Endothelial cell of umbilical vein (primary cell): ENCODE results near the gene ALDH3B2. TPM values are rescaled to one million over a fixed set of nuclear protein-coding genes. Genes with fewer than 3 reads are reported as not detected.

Experiments used
- BruUV-seq: library from RNA; stranded (reverse); fragments of 400-500 nt; replicated peaks from 2 replicates; lab custom pipeline; 2021; lab: Mats Ljungman, UMichigan
- CTCF ChIA-PET: fragments of 300-600, 350-600 bp; sonication (Branson Sonifier 250); formaldehyde crosslinking; loops from one replicate; lab custom pipeline; 2021; ENCODE audit warnings: antibody characterized with exemption, inconsistent platforms; lab: Charles Lee
- POLR2A ChIA-PET: fragments of 300-600, 350-600 bp; sonication (Branson Sonifier 250); formaldehyde crosslinking; loops from one replicate; lab custom pipeline; 2021; ENCODE audit warnings: antibody characterized with exemption, inconsistent platforms; lab: Charles Lee
- DNase-seq: peaks from one replicate; pipeline ENCODE4 v3.0.0-alpha.2; 2011; ENCODE audit warnings: low read depth, low spot score
- FAIRE-seq: peaks from 2 replicates; lab custom pipeline; 2011; peaks lifted over from hg19 to GRCh38; lab: Jason Lieb, UNC
- H2AFZ ChIP-seq: 2 replicates; pipeline ENCODE4 v1.6.0; 2012; ENCODE audit warnings: low read depth, low read length, control low read depth, inconsistent platforms
- H3K27ac ChIP-seq: 2 replicates; pipeline ENCODE4 v1.5.1; 2011; ENCODE audit warnings: low read depth, mild to moderate bottlenecking, control low read depth, low read length, moderate library complexity; ENCODE audit not compliant: insufficient read depth
- H3K27me3 ChIP-seq, 2 experiments: 2 replicates each; pipeline versions ENCODE4 v1.6.0 to v1.6.1; 2011; ENCODE audit warnings: low read length in 2 of 2, mixed read lengths in 1 of 2; ENCODE audit not compliant: control insufficient read depth in 2 of 2, insufficient read depth in 2 of 2
- H3K36me3 ChIP-seq, 2 experiments: 2 replicates in 1 of 2; 3 replicates in 1 of 2; pipeline ENCODE4 v1.5.1; 2011; ENCODE audit warnings: low read length in 2 of 2, mild to moderate bottlenecking in 1 of 2, moderate library complexity in 1 of 2; ENCODE audit not compliant: control insufficient read depth in 2 of 2, insufficient read depth in 2 of 2; ENCODE audit errors: extremely low read depth in 1 of 2
- H3K4me1 ChIP-seq: 3 replicates; pipeline ENCODE4 v1.5.1; 2011; ENCODE audit warnings: mild to moderate bottlenecking, low read length; ENCODE audit not compliant: control insufficient read depth, insufficient read depth; ENCODE audit errors: extremely low read depth
- H3K4me2 ChIP-seq: 2 replicates; pipeline ENCODE4 v1.6.1; 2011; ENCODE audit warnings: low read length, control low read depth, mixed read lengths; ENCODE audit not compliant: insufficient read depth
- H3K4me3 ChIP-seq, 3 experiments: fragments of 200-600 bp in 1 of 3; sonication (generic), shearing (Covaris generic) in 1 of 3; replicated peaks in 1 of 3; 2 replicates each; pipeline ENCODE4 v1.5.1; 2011 to 2016; ENCODE audit warnings: control low read depth in 3 of 3, low read length in 3 of 3, mild to moderate bottlenecking in 2 of 3, inconsistent platforms in 1 of 3, low read depth in 1 of 3, moderate library complexity in 1 of 3; ENCODE audit not compliant: insufficient read depth in 1 of 3
- H3K79me2 ChIP-seq: 2 replicates; pipeline ENCODE4 v1.6.0; 2012; ENCODE audit warnings: low read length, inconsistent platforms; ENCODE audit not compliant: control insufficient read depth, insufficient read depth
- H3K9ac ChIP-seq: replicated peaks from 2 replicates; pipeline ENCODE3; 2011; ENCODE audit warnings: low read length, control low read depth; ENCODE audit not compliant: insufficient read depth; ENCODE audit errors: extremely low read depth
- H3K9me1 ChIP-seq: replicated peaks from 3 replicates; pipeline ENCODE4 v1.6.0; 2011; ENCODE audit warnings: mild to moderate bottlenecking, low read length; ENCODE audit not compliant: control insufficient read depth, insufficient read depth; ENCODE audit errors: extremely low read depth
- H3K9me3 ChIP-seq: replicated peaks from 2 replicates; pipeline ENCODE4 v1.5.1; 2012; ENCODE audit warnings: low read length, inconsistent platforms; ENCODE audit not compliant: control insufficient read depth, insufficient read depth
- H4K20me1 ChIP-seq: replicated peaks from 2 replicates; pipeline ENCODE3; 2011; ENCODE audit warnings: mild to moderate bottlenecking, low read length; ENCODE audit not compliant: control insufficient read depth, insufficient read depth; ENCODE audit errors: extremely low read depth
- EZH2 ChIP-seq: IDR thresholded peaks from 2 replicates; pipeline ENCODE4 v1.6.1; 2012; ENCODE audit warnings: borderline replicate concordance, low read depth, mild to moderate bottlenecking, moderate library complexity, low read length, inconsistent platforms; ENCODE audit not compliant: severe bottlenecking
- FOS ChIP-seq: IDR thresholded peaks from 2 replicates; pipeline ENCODE4 v1.6.1; 2011; ENCODE audit warnings: mild to moderate bottlenecking, low read length, moderate library complexity, borderline replicate concordance; ENCODE audit not compliant: insufficient read depth
- GATA2 ChIP-seq: IDR thresholded peaks from 2 replicates; pipeline ENCODE4 v1.7.0; 2011; ENCODE audit warnings: low read depth, mild to moderate bottlenecking, moderate library complexity, mixed read lengths, low read length; ENCODE audit not compliant: insufficient read length, insufficient read depth
- JUN ChIP-seq: IDR thresholded peaks from 2 replicates; pipeline ENCODE4 v1.6.1; 2011; ENCODE audit warnings: borderline replicate concordance, low read depth; ENCODE audit not compliant: insufficient read length, insufficient read depth
- MAX ChIP-seq: IDR thresholded peaks from 2 replicates; pipeline ENCODE4 v1.6.1; 2011; ENCODE audit not compliant: insufficient read depth, insufficient read length
- POLR2A ChIP-seq: IDR thresholded peaks from 2 replicates; pipeline ENCODE4 v1.6.1; 2012; ENCODE audit warnings: low read depth, mild to moderate bottlenecking, control low read depth, low read length
- POLR2AphosphoS5 ChIP-seq: IDR thresholded peaks from 2 replicates; pipeline ENCODE4 v1.6.1; 2012; ENCODE audit warnings: low read depth, mild to moderate bottlenecking, control low read depth, low read length, moderate library complexity; ENCODE audit not compliant: insufficient read depth
- dilution Hi-C: fragments of 300-500 bp; cut with MboI; formaldehyde crosslinking; loops from one replicate; pipeline ENCODE4 v1.15.0; 2019; ENCODE audit warnings: low sequenced_read_pairs; ENCODE audit not compliant: extremely low pct_ligation_motif_present
- intact Hi-C: fragments of 100-400 bp; cut with micrococcal nuclease; formaldehyde crosslinking; loops from one replicate; pipeline ENCODE4 v1.10.0; 2022
- polyA plus RNA-seq, 4 experiments: library from polyadenylated mRNA; depleted of rRNA in 3 of 4; stranded (reverse) in 3 of 4; unstranded in 1 of 4; fragments of >200 nt; gene quantifications; 2 replicates each; pipeline versions ENCODE4 v1.2.1 to v1.2.3, GENCODE V29; 2011 to 2012; ENCODE audit warnings: missing spikeins in 1 of 4
- total RNA-seq: library from RNA; stranded (reverse); gene quantifications from 2 replicates; pipeline ENCODE4 v1.2.3, GENCODE V29; 2021
- TF ChIP-seq, protein P1 (sequence below), 2 donors: IDR thresholded peaks; 1 replicate in 1 of 2; 2 replicates in 1 of 2; pipeline ENCODE4 v1.5.1; 2011; ENCODE audit warnings: low read length in 2 of 2, mild to moderate bottlenecking in 2 of 2, moderate library complexity in 2 of 2, control low read depth in 1 of 2, inconsistent platforms in 1 of 2, low read depth in 1 of 2; ENCODE audit not compliant: insufficient read depth in 1 of 2; ENCODE audit errors: extremely low read depth in 1 of 2

ALDH3B2 gene
- total and polyA plus RNA-seq, 2 donors (not counting 3 experiments of a cell fraction or from before 2014, with no cell fraction given), result not detected

DNA sequence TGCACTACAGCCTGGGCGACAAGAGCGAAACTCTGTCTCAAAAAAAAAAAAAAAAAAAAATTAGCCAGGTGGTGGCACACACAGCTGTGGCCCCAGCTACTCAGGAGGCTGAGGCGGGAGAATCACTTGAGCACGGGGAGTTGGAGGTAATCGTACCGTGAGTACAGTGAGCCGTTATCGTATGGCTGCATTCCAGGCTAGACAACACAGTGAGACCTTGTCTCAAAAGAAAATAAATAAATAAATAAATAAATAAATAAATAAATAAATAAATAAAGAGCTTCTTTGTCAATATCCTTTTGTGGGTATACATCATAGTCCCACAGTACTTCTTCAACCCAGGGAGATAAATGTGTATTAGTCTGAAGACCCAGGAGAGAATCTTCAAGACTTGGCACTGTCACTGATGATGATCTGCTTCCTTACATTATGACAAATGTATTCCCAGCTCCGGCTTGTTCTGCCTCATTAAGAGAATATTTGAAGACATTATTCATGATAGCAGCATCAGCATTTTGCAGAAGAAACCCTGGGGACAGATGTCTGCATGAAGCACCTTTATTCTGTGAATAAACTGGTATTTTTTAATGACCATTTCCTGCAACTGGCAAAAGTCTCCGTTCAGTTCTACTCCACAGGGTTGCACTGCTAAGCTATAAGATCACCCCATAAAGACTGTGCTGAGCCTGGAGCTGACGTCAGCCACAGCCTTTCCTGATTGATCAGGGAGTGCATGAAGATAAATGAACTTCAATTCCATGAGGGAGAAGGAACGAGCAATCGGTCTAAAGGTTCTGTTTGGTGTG lies 22.2 kb downstream of the ALDH3B2 start:
- Histone ChIP-seq H3K27ac (no peak overlapping the region), H3K9me1 (no peaks in the 10 kb centered on the region), H3K27me3 (no peaks in the 10 kb centered on the region), H3K9me3 (no peaks in the 10 kb centered on the region), H2AFZ (no peak overlapping the region), H3K79me2 (no peaks in the 10 kb centered on the region), H3K4me3 (no peak overlapping the region), H3K4me1 (no peaks in the 10 kb centered on the region), H3K4me2 (no peak overlapping the region), H3K9ac (no peak overlapping the region), H4K20me1 (no peaks in the 10 kb centered on the region), H3K36me3 (no peaks in the 10 kb centered on the region)
- intact Hi-C loops, result no loop called here
- CTCF ChIA-PET, result interaction anchor here (0.6 to 2.5 kb wide), 4 partner anchors 8 to 38 kb away, joined by 3 to 14 read pairs (median 5); partner anchors contain the start of gene NUDT8
- FAIRE-seq, result no peak
- no TSS peak for BruUV-seq
- dilution Hi-C loops, result no loop called here
- no peak for DNase-seq
- POLR2A ChIA-PET, result no interaction called here
- TF ChIP-seq POLR2AphosphoS5 (no peak), EZH2 (no peak), POLR2A (no peak), JUN (no peak), MAX (no peak), FOS (no peak), GATA2 (no peak)
- TF ChIP-seq, protein P1, sequence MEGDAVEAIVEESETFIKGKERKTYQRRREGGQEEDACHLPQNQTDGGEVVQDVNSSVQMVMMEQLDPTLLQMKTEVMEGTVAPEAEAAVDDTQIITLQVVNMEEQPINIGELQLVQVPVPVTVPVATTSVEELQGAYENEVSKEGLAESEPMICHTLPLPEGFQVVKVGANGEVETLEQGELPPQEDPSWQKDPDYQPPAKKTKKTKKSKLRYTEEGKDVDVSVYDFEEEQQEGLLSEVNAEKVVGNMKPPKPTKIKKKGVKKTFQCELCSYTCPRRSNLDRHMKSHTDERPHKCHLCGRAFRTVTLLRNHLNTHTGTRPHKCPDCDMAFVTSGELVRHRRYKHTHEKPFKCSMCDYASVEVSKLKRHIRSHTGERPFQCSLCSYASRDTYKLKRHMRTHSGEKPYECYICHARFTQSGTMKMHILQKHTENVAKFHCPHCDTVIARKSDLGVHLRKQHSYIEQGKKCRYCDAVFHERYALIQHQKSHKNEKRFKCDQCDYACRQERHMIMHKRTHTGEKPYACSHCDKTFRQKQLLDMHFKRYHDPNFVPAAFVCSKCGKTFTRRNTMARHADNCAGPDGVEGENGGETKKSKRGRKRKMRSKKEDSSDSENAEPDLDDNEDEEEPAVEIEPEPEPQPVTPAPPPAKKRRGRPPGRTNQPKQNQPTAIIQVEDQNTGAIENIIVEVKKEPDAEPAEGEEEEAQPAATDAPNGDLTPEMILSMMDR (IDR thresholded peaks at IDR 0.05; ENCODE audit: extremely low read depth in 1 of 2, insufficient read depth in 1 of 2, low read depth in 1 of 2, low read length in 2 of 2), result no peak
